Spleen (tissue), 7 donors: ENCODE measurements around the gene TRERF1.

Experiments
- POLR2A ChIP-seq, 3 donors: fragments of 450-650 bp; IDR thresholded peaks; one replicate each; pipeline ENCODE4 v1.5.1; 2017; ENCODE audit warnings: antibody characterized with exemption in 3 of 3, mild to moderate bottlenecking in 1 of 3
- POLR2AphosphoS5 ChIP-seq, 3 donors: sonication (generic); formaldehyde crosslinking; IDR thresholded peaks; one replicate each; pipeline ENCODE4 v1.5.1; 2017; ENCODE audit warnings: antibody characterized with exemption in 3 of 3
- TF ChIP-seq, protein P1 (sequence below), 11 experiments: fragments of 200-600 bp in 7 of 11; fragments of 450-650 bp in 4 of 11; sonication (generic) in 4 of 11; IDR thresholded peaks in 8 of 11; conservative IDR thresholded peaks in 3 of 11; 1 replicate in 7 of 11; 2 replicates in 4 of 11; pipeline versions ENCODE4 v1.4.0 to v1.8.0; 2016 to 2021; ENCODE audit warnings: antibody characterized with exemption in 11 of 11, inconsistent platforms in 4 of 11, mild to moderate bottlenecking in 1 of 11
- donor health status: DM: no; HTN: no; CAD: no; lungs with moderate emphysema.
- donor health status: DM: no; HTN: no; CAD: no.
- donor health status: DM: no; HTN: no; CAD: no.

DNA sequence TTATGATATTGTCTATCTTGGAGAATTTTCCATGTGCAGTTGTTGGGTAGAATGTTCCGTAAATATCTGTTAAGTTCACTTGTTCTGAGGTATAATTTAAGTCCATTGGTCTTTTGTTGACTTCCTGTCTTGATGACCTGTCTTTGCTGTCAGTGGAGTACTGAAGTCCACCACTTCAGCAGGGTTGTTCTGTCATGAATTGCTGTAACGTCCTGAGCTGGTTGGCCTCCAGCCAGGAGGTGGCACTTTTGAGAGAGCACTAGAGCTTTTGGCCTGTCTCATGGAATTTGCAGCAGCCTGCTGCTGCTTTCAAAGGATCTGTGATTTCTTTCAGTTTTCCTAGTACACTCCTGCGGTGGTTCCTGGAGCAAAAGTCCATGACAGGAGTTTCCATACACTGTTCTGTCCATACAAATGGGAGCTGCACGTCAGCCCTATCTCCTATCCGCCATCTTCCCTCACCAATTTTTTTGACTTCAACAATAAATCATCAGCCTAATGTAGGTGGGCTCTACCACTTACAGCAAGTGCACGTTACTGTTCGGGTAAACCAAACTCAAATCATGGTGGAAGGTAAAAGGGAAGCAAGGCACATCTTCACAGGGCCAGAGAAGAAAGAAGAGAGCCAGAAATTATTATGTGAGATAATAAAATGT is 46.9 kb upstream of the TRERF1 start:
- TF ChIP-seq POLR2A (IDR thresholded peaks at IDR 0.05) (no peak), POLR2AphosphoS5 (IDR thresholded peaks at IDR 0.05) (no peak)
- TF ChIP-seq, protein P1, sequence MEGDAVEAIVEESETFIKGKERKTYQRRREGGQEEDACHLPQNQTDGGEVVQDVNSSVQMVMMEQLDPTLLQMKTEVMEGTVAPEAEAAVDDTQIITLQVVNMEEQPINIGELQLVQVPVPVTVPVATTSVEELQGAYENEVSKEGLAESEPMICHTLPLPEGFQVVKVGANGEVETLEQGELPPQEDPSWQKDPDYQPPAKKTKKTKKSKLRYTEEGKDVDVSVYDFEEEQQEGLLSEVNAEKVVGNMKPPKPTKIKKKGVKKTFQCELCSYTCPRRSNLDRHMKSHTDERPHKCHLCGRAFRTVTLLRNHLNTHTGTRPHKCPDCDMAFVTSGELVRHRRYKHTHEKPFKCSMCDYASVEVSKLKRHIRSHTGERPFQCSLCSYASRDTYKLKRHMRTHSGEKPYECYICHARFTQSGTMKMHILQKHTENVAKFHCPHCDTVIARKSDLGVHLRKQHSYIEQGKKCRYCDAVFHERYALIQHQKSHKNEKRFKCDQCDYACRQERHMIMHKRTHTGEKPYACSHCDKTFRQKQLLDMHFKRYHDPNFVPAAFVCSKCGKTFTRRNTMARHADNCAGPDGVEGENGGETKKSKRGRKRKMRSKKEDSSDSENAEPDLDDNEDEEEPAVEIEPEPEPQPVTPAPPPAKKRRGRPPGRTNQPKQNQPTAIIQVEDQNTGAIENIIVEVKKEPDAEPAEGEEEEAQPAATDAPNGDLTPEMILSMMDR (IDR thresholded peaks at IDR 0.05 in 8 of 11, conservative IDR thresholded peaks at IDR 0.05 in 3 of 11): no peak
